GM18867 (cell line): ENCODE measurements around the gene RXRA.

Experiments
- ATAC-seq: cut with Tn5 transposase; IDR thresholded peaks from one replicate; pipeline ENCODE4 v1.9.1; 2021; ENCODE audit warnings: mild to moderate bottlenecking, moderate library complexity; ENCODE audit not compliant: unreplicated experiment

RXRA gene

GRCh38 chr9:134429007-134429406, 102.8 kb downstream of the RXRA start:
- no peak for ATAC-seq

- no peak for ATAC-seq
Observed at GRCh38 chr9:134429481-134429880, 103.2 kb downstream of the RXRA start.

GRCh38 chr9:134431095-134431494, 104.8 kb downstream of the RXRA start:
- ATAC-seq, result no peak

GRCh38 chr9:134431626-134432025, 105.4 kb downstream of the RXRA start:
- ATAC-seq, result no peak

GRCh38 chr9:134432471-134432870, 106.2 kb downstream of the RXRA start:
- ATAC-seq, result no peak

- no peak for ATAC-seq
Observed at GRCh38 chr9:134433101-134433500, 106.8 kb downstream of the RXRA start.

- ATAC-seq, result no peak
Observed at GRCh38 chr9:134433909-134434882, 107.9 kb downstream of the RXRA start.

- no peak for ATAC-seq
Observed at GRCh38 chr9:134434894-134435506, 108.7 kb downstream of the RXRA start.

- no peak for ATAC-seq
Observed at GRCh38 chr9:134435550-134436378, 109.5 kb downstream of the RXRA start.

GRCh38 chr9:134436379-134436762, 110.1 kb downstream of the RXRA start:
- ATAC-seq, result no peak

- no peak for ATAC-seq
Observed at GRCh38 chr9:134436911-134437310, 110.7 kb downstream of the RXRA start.

- ATAC-seq, result no peak
Observed at GRCh38 chr9:134437403-134438194, 111.3 kb downstream of the RXRA start.

GRCh38 chr9:134438195-134438788, 112.0 kb downstream of the RXRA start:
- no peak for ATAC-seq

GRCh38 chr9:134439368-134439784, 113.1 kb downstream of the RXRA start:
- ATAC-seq, result no peak

GRCh38 chr9:134440636-134441226, 114.5 kb downstream of the RXRA start:
- ATAC-seq, result no peak

GRCh38 chr9:134441227-134442084, 115.2 kb downstream of the RXRA start:
- no peak for ATAC-seq

GRCh38 chr9:134442085-134442474, 115.8 kb downstream of the RXRA start:
- no peak for ATAC-seq

GRCh38 chr9:134442486-134443173, 116.4 kb downstream of the RXRA start:
- no peak for ATAC-seq
